HFF-Myc (cell line): ENCODE data around the gene AGAP1.

Experiments used
- DNase-seq: peaks from one replicate; pipeline ENCODE4 v3.0.0-alpha.2; 2011; ENCODE audit warnings: low read depth; ENCODE audit errors: extremely low read depth
- H3K4me3 ChIP-seq: replicated peaks from 2 replicates; pipeline ENCODE4 v1.5.1; 2011; ENCODE audit warnings: low read depth, mild to moderate bottlenecking, control low read depth, low read length
- CTCF ChIP-seq: IDR thresholded peaks from 2 replicates; pipeline ENCODE4 v1.5.1; 2012; ENCODE audit warnings: mild to moderate bottlenecking, low read depth, low read length, control low read depth; ENCODE audit errors: missing control alignments

The AGAP1 gene

GRCh38 chr2:235810846-235811245 is 317.0 kb downstream of the AGAP1 start:
- H3K4me3 ChIP-seq, result no peak overlapping the region
- no peak for DNase-seq
- TF ChIP-seq CTCF, result no peak

GRCh38 chr2:235811446-235812184 is 317.8 kb downstream of the AGAP1 start:
- no peak for TF ChIP-seq CTCF

GRCh38 chr2:235812185-235812665 is 318.4 kb downstream of the AGAP1 start:
- TF ChIP-seq CTCF, result no peak
- no peak overlapping the region for H3K4me3 ChIP-seq
- no peak for DNase-seq

More at GRCh38 chr2:235811446-235812184, 317.8 kb downstream of the AGAP1 start:
- H3K4me3 ChIP-seq, result no peak overlapping the region
- DNase-seq, result no peak

GRCh38 chr2:235813398-235813797 is 319.6 kb downstream of the AGAP1 start:
- DNase-seq, result no peak
- no peak for TF ChIP-seq CTCF
- no peak overlapping the region for H3K4me3 ChIP-seq

- DNase-seq, result no peak
- H3K4me3 ChIP-seq, result no peak overlapping the region
- no peak for TF ChIP-seq CTCF
Measured at GRCh38 chr2:235820571-235820970, 326.7 kb downstream of the AGAP1 start.

- no peak for DNase-seq
- H3K4me3 ChIP-seq, result no peak overlapping the region
- TF ChIP-seq CTCF, result no peak
Measured at GRCh38 chr2:235824331-235824730, 330.5 kb downstream of the AGAP1 start.
